Breast epithelium (tissue), 4 donors: Measurements from ENCODE around the gene MAK. TPM values are rescaled to one million over a fixed set of nuclear protein-coding genes. Genes with fewer than 3 reads are reported as not detected.

Experiments
- DNase-seq, 2 donors: peaks; one replicate each; pipeline ENCODE4 v3.0.0-alpha.2; 2019; ENCODE audit warnings: low spot score in 2 of 2
- H3K27ac ChIP-seq, 2 donors: fragments of 200-600 bp; sonication (generic) in 1 of 2; one replicate each; pipeline ENCODE4 v1.5.1; 2016 to 2019; ENCODE audit warnings: mild to moderate bottlenecking in 1 of 2
- H3K27me3 ChIP-seq, 2 donors: fragments of 200-600 bp; sonication (generic) in 1 of 2; one replicate each; pipeline versions ENCODE4 v1.5.1 to v1.6.0; 2017 to 2019; ENCODE audit warnings: control low read depth in 1 of 2, mild to moderate bottlenecking in 1 of 2
- H3K36me3 ChIP-seq: fragments of 200-600 bp; one replicate; pipeline ENCODE4 v1.5.1; 2019
- H3K4me1 ChIP-seq, 2 donors: fragments of 200-600 bp; sonication (generic); one replicate each; pipeline ENCODE4 v1.5.1; 2016 to 2019; ENCODE audit warnings: control low read depth in 1 of 2
- H3K4me3 ChIP-seq, 3 donors: fragments of 200-600 bp; sonication (generic); 1 replicate in 2 of 3; 2 replicates in 1 of 3; pipeline ENCODE4 v1.5.1; 2016 to 2019; ENCODE audit warnings: mild to moderate bottlenecking in 3 of 3, moderate library complexity in 2 of 3
- H3K9me3 ChIP-seq, 2 donors: fragments of 200-600 bp; sonication (generic) in 1 of 2; one replicate each; pipeline ENCODE4 v1.5.1; 2016 to 2019; ENCODE audit warnings: control low read depth in 1 of 2
- POLR2A ChIP-seq: fragments of 450-650 bp; IDR thresholded peaks from one replicate; pipeline ENCODE4 v1.6.1; 2016; ENCODE audit warnings: antibody characterized with exemption, mild to moderate bottlenecking, moderate library complexity
- POLR2AphosphoS5 ChIP-seq, 3 donors: sonication (generic); formaldehyde crosslinking; IDR thresholded peaks; one replicate each; pipeline ENCODE4 v1.6.1; 2017; ENCODE audit warnings: antibody characterized with exemption in 3 of 3
- intact Hi-C: fragments of 100-400 bp; cut with DNase I; formaldehyde crosslinking; loops from one replicate; pipeline ENCODE4 v1.15.1; 2023; ENCODE audit warnings: low total_unique reads
- total RNA-seq, 3 donors: library from RNA; depleted of rRNA; stranded (reverse); fragments of >200 nt; gene quantifications; one replicate each; pipeline ENCODE4 v1.1.0, GENCODE V29; 2016
- TF ChIP-seq, protein P1 (sequence below), 3 donors: fragments of 450-650 bp; IDR thresholded peaks; one replicate each; pipeline ENCODE4 v1.5.1; 2016 to 2017; ENCODE audit warnings: antibody characterized with exemption in 3 of 3, mild to moderate bottlenecking in 3 of 3, moderate library complexity in 3 of 3

The MAK gene
- total RNA-seq, 3 donors from 2014 or later = 0.16 to 0.98 (median 0.59) TPM

DNA sequence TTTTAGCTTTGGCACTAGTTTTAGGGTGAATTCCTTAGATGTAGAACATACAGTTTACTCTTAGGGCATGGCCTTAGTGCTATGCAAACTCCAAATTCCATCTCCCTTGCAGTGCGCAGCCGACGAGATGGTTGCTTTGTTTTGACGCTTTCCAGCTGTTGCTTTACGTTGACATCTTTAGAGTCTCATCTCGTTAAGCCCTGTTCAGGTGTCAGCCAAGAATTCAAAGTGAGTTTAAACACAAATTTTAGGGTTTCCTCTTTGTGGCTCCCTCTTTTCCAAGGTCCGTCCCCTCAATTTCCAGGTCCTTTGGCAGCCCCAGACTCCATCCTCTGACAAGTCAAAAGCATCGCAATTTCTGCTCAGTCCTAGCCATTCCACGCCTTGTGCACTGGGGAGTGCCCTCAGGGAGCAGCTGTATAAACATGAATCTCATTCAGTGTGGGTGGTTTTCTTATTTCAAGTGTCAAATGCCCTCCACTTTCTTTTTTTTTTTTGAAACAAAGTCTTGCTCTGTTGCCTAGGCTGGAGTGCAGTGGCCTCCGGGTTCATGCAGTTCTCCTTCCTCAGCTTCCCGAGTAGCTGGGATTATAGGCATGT is 14.1 kb upstream of the MAK start:
- no peak for DNase-seq
- H3K27me3 ChIP-seq = no peaks in the 10 kb centered on the region

DNA sequence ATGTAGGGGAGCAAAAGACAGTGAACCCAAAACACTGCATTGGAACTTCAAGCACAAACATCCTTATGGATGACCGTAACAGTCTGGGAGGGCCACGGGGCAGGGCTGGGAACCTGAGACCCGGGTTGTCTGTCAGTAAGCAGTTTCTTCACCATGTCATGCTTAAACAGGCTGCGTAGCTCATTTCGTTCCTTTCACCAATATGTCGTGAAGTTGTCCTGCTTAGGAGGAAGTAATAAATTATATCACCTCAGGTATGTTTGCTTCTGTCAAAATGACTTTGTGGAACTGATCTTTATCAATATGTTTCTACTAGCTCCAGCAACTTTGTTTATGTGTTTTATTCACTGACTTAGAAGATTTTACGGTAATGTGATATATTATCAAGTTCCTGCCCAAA is 12.4 kb upstream of the MAK start:
- H3K27ac ChIP-seq = no peak overlapping the region
- H3K27me3 ChIP-seq = no peaks in the 10 kb centered on the region
- no peak overlapping the region for H3K4me3 ChIP-seq
- H3K9me3 ChIP-seq = peaks cover 0 to 10% of the 10 kb centered on the region in 2 donors
- no peak for TF ChIP-seq POLR2AphosphoS5 (IDR thresholded peaks at IDR 0.05)
- TF ChIP-seq, protein P1, sequence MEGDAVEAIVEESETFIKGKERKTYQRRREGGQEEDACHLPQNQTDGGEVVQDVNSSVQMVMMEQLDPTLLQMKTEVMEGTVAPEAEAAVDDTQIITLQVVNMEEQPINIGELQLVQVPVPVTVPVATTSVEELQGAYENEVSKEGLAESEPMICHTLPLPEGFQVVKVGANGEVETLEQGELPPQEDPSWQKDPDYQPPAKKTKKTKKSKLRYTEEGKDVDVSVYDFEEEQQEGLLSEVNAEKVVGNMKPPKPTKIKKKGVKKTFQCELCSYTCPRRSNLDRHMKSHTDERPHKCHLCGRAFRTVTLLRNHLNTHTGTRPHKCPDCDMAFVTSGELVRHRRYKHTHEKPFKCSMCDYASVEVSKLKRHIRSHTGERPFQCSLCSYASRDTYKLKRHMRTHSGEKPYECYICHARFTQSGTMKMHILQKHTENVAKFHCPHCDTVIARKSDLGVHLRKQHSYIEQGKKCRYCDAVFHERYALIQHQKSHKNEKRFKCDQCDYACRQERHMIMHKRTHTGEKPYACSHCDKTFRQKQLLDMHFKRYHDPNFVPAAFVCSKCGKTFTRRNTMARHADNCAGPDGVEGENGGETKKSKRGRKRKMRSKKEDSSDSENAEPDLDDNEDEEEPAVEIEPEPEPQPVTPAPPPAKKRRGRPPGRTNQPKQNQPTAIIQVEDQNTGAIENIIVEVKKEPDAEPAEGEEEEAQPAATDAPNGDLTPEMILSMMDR (IDR thresholded peaks at IDR 0.05) = no peak
- TF ChIP-seq POLR2A = no peak
- H3K36me3 ChIP-seq = no peaks in the 10 kb centered on the region
- no peaks in the 10 kb centered on the region for H3K4me1 ChIP-seq
- intact Hi-C loops = no loop called here
- DNase-seq = no peak

More for the DNA sequence above, 14.1 kb upstream of the MAK start:
- no peak overlapping the region for H3K4me3 ChIP-seq
- peaks cover 0 to 10% of the 10 kb centered on the region in 2 donors for H3K9me3 ChIP-seq
- no peak overlapping the region for H3K27ac ChIP-seq
- no peaks in the 10 kb centered on the region for H3K4me1 ChIP-seq
- H3K36me3 ChIP-seq = no peaks in the 10 kb centered on the region
- intact Hi-C loops = no loop called here
- no peak for TF ChIP-seq POLR2AphosphoS5 (IDR thresholded peaks at IDR 0.05)
- no peak for TF ChIP-seq POLR2A
- TF ChIP-seq, protein P1 (IDR thresholded peaks at IDR 0.05) = no peak

DNA sequence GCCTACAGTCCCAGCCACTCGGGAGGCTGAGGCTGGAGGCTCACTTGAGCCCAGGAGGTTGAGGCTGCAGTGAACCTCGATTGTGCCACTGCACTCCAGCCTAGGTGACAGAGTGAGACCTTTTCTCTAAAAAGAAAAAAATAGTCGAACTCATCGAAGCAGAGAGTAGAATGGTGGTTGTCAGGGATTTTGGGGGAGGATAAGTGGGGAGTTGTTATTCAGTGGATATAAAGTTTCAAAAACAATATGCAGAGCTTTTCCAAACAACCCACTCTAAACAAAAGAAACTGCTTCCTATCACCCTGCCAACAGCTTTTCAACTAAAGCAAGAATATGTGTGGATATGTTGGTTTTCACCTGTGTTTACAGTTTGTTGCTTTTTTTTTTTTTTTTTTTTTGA is 11.6 kb upstream of the MAK start:
- intact Hi-C loops = no loop called here
- no peak for DNase-seq

DNA sequence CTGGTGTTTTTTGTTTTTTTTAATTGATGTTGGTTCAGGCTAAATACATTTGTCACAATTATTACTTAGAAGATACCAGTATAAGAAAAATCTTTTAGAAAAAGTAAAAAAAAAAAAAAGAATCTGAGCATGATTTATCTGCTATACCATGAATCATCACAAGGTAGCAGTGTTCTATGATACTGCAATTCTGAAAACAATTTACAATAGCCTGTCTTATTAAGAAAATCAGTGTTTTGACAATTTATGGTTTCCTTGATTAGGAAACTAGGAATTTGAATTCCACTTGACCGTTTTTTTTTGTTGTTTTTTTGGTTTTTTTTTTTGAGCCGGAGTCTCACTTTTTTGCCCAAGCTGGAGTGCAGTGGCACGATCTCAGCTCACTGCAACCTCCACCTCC is 9.3 kb upstream of the MAK start:
- no peak for TF ChIP-seq POLR2AphosphoS5 (IDR thresholded peaks at IDR 0.05)
- no peak for TF ChIP-seq POLR2A
- TF ChIP-seq, protein P1 (IDR thresholded peaks at IDR 0.05) = peak in 1 of 3 donors; percentile 20
- Histone ChIP-seq H3K27ac (no peak overlapping the region), H3K9me3 (peaks cover 0 to 8% of the 10 kb centered on the region in 2 donors), H3K36me3 (no peaks in the 10 kb centered on the region), H3K27me3 (no peaks in the 10 kb centered on the region), H3K4me3 (no peak overlapping the region), H3K4me1 (no peaks in the 10 kb centered on the region)
- intact Hi-C loops = no loop called here
- DNase-seq = no peak

More for the DNA sequence above, 11.6 kb upstream of the MAK start:
- Histone ChIP-seq H3K4me1 (no peaks in the 10 kb centered on the region), H3K27me3 (no peaks in the 10 kb centered on the region), H3K36me3 (no peaks in the 10 kb centered on the region), H3K4me3 (no peak overlapping the region), H3K27ac (no peak overlapping the region), H3K9me3 (peaks cover 0 to 10% of the 10 kb centered on the region in 2 donors)
- TF ChIP-seq, protein P1 (IDR thresholded peaks at IDR 0.05) = no peak
- TF ChIP-seq POLR2AphosphoS5 (IDR thresholded peaks at IDR 0.05) (no peak), POLR2A (no peak)

DNA sequence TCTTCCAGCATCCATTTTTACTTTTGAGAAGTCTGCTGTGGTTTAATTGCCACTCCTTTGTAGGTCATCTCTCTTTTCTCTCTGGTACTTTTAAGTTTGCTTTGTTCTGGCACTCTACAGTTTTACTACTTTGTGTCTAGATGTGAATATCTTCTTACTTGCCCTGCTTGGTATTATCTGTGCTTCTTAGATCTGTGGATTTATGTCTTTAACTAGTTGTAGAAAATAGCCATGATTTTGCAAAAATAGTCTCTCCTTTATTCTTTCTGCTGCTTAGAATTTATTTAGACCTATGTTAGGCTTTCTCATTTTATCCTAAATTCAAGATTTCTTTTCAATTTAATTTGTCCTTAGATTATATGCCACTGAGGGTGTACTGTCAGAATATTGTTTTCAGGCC is 5.2 kb upstream of the MAK start:
- Histone ChIP-seq H3K4me1 (no peaks in the 10 kb centered on the region), H3K4me3 (no peak overlapping the region), H3K9me3 (peaks cover 0 to 8% of the 10 kb centered on the region in 2 donors), H3K36me3 (no peaks in the 10 kb centered on the region), H3K27me3 (no peaks in the 10 kb centered on the region), H3K27ac (no peak overlapping the region)
- TF ChIP-seq, protein P1 (IDR thresholded peaks at IDR 0.05) = no peak
- no peak for TF ChIP-seq POLR2AphosphoS5 (IDR thresholded peaks at IDR 0.05)
- TF ChIP-seq POLR2A = no peak
- intact Hi-C loops = no loop called here
- no peak for DNase-seq
